Measurements from ENCODE around the gene NLRP7.

- TF ChIP-seq CTCF (conservative IDR thresholded peaks at IDR 0.05; ENCODE audit: low read depth, low read length) (no peak), EZH2 (IDR thresholded peaks at IDR 0.05; ENCODE audit: borderline replicate concordance, low read depth, low read length, poor library complexity, severe bottlenecking) (no peak)
Measured at GRCh38 chr19:54903303-54903702, 44.0 kb downstream of the NLRP7 start.
